Brain microvascular endothelial cell (primary cell): Measurements from ENCODE around the gene RGS18.

Experiments used
- DNase-seq: peaks from one replicate; pipeline ENCODE4 v3.0.0-alpha.2; 2020
- H3K27ac ChIP-seq: fragments of 250-450 bp; sonication (Bioruptor Pico); 2 replicates; pipeline ENCODE4 v1.5.1; 2020; ENCODE audit warnings: mild to moderate bottlenecking, moderate library complexity
- H3K27me3 ChIP-seq: fragments of 250-450 bp; sonication (Bioruptor Pico); replicated peaks from 2 replicates; pipeline ENCODE4 v1.5.1; 2020; ENCODE audit warnings: mild to moderate bottlenecking
- H3K36me3 ChIP-seq: fragments of 250-450 bp; sonication (Bioruptor Pico); replicated peaks from 2 replicates; pipeline ENCODE4 v1.5.1; 2020; ENCODE audit warnings: mild to moderate bottlenecking
- H3K4me3 ChIP-seq: 2 replicates; pipeline ENCODE4 v1.5.1; 2011; ENCODE audit warnings: low read depth, mild to moderate bottlenecking, control low read depth, low read length, moderate library complexity
- in situ Hi-C: cut with HindIII; loops from 2 replicates; pipeline ENCODE4 v1.10.0; 2017; ENCODE audit warnings: low sequenced_read_pairs, low pct_ligation_motif_present
- TF ChIP-seq, protein P1 (sequence below): IDR thresholded peaks from 2 replicates; pipeline ENCODE4 v1.5.1; 2011; ENCODE audit warnings: low read depth, mild to moderate bottlenecking, moderate library complexity, low read length, control low read depth, inconsistent platforms; ENCODE audit errors: missing control alignments

RGS18 gene

GRCh38 chr1:192140382-192140781, 17.9 kb upstream of the RGS18 start:
- TF ChIP-seq, protein P1, sequence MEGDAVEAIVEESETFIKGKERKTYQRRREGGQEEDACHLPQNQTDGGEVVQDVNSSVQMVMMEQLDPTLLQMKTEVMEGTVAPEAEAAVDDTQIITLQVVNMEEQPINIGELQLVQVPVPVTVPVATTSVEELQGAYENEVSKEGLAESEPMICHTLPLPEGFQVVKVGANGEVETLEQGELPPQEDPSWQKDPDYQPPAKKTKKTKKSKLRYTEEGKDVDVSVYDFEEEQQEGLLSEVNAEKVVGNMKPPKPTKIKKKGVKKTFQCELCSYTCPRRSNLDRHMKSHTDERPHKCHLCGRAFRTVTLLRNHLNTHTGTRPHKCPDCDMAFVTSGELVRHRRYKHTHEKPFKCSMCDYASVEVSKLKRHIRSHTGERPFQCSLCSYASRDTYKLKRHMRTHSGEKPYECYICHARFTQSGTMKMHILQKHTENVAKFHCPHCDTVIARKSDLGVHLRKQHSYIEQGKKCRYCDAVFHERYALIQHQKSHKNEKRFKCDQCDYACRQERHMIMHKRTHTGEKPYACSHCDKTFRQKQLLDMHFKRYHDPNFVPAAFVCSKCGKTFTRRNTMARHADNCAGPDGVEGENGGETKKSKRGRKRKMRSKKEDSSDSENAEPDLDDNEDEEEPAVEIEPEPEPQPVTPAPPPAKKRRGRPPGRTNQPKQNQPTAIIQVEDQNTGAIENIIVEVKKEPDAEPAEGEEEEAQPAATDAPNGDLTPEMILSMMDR = no peak
- DNase-seq = no peak
- no peaks in the 10 kb centered on the region for H3K27me3 ChIP-seq
- H3K27ac ChIP-seq = no peak overlapping the region
- H3K36me3 ChIP-seq = no peaks in the 10 kb centered on the region
- no peak overlapping the region for H3K4me3 ChIP-seq
- in situ Hi-C loops = no loop called here

DNA sequence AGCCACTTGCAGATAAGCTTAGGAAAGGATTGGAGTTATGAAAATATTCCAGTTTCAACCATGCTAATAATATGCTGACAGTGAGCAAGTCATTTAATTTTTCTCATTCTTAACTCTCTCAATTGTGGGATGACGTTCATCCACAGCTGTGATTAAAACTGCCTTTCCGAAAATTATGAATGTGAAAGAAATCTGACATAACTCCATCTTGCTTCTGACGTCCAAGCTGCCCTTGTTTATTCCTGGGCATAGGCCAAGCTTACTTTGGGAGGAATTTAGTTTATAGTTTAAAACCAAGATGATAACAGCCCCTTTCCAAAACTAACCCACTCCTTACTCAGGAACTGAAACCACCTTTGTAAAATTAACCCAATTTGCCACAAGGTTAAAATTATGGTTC, 11.0 kb upstream of the RGS18 start:
- Histone ChIP-seq H3K27ac (no peak overlapping the region), H3K4me3 (no peak overlapping the region), H3K36me3 (no peaks in the 10 kb centered on the region), H3K27me3 (no peaks in the 10 kb centered on the region)
- in situ Hi-C loops = no loop called here
- no peak for DNase-seq
- TF ChIP-seq, protein P1 = no peak

DNA sequence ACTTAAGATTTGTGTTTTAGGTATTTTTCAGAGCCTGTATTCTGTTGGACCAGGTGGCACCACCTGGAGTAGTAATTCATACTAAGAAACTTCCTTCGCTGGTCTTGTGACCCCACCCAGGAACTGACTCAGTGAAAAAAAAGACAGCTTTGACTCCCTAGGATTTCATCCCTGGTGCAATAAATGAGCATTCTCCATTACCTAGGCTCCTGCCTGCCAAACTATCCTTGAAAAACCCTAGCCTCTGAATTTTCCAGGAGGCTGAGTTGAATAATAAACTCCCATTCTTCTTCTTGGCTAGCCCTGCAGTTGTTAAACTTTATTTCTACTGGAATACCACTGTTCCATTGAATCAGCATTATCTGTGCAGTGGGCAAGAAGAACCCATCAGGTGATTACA, 10.6 kb upstream of the RGS18 start:
- TF ChIP-seq, protein P1 = no peak
- no peak overlapping the region for H3K27ac ChIP-seq
- no peaks in the 10 kb centered on the region for H3K36me3 ChIP-seq
- in situ Hi-C loops = no loop called here
- no peaks in the 10 kb centered on the region for H3K27me3 ChIP-seq
- H3K4me3 ChIP-seq = no peak overlapping the region
- DNase-seq = no peak

DNA sequence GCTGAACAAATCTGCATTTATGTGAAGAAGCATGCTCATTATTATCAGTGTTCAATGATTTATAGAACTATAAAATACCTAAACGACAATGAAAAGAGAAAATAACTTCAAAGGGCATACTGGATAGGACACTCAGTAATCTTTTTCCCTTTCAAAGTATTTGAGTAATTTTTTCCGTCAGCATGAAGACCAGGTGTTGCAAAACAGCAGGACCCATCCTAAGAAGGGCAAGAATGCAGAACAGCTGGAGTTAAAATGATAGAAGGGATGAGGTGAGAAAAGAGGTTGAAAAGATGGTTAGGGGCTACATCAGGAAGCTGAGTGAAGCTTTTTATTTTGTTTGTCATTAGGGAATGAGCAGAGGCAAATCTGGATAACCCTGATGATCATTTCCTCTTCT, 7.1 kb upstream of the RGS18 start:
- Histone ChIP-seq H3K36me3 (no peaks in the 10 kb centered on the region), H3K27ac (no peak overlapping the region), H3K27me3 (no peaks in the 10 kb centered on the region), H3K4me3 (no peak overlapping the region)
- no peak for DNase-seq
- in situ Hi-C loops = no loop called here
- TF ChIP-seq, protein P1 = no peak

DNA sequence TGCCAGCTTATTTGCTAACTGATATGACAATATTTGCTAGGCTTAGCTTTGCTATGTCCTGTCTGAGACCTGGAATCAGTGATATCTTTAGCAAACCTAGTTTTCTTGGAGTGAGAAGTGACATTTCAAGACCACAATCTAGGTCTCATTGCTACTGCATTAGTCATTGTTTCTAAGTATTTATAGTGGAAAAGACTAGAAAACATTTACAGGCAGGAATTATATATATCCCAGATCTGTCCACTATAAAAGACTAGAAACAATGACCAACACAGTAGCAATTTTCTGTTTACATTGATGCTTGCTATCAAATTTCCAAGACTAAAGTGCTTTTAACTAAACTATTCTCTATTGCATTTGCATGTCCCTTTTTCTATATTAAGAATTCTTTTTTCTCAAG, 5.0 kb upstream of the RGS18 start:
- H3K27ac ChIP-seq = no peak overlapping the region

GRCh38 chr1:192157067-192157466, 1.2 kb upstream of the RGS18 start:
- H3K27me3 ChIP-seq = no peaks in the 10 kb centered on the region
- no peak overlapping the region for H3K27ac ChIP-seq
- TF ChIP-seq, protein P1 = no peak
- in situ Hi-C loops = no loop called here
- no peak for DNase-seq
- H3K4me3 ChIP-seq = no peak overlapping the region
- H3K36me3 ChIP-seq = no peaks in the 10 kb centered on the region

More for the DNA sequence above, 5.0 kb upstream of the RGS18 start:
- H3K36me3 ChIP-seq = no peaks in the 10 kb centered on the region
- TF ChIP-seq, protein P1 = no peak
- DNase-seq = peak; percentile 7
- no peaks in the 10 kb centered on the region for H3K27me3 ChIP-seq
- in situ Hi-C loops = no loop called here
- no peak overlapping the region for H3K4me3 ChIP-seq
